Liver (tissue), 3 donors: Measurements from ENCODE around the gene GDF9.

Experiments
- ATF3 ChIP-seq: IDR thresholded peaks from 2 replicates; pipeline ENCODE4 v1.6.1; 2016; ENCODE audit warnings: antibody characterized with exemption
- CTCF ChIP-seq: fragments of 150-350 bp; IDR thresholded peaks from 2 replicates; pipeline ENCODE4 v1.5.1; 2017; ENCODE audit warnings: improper control_type of control experiment, low read depth, low read length; ENCODE audit not compliant: missing input control
- FOXA2 ChIP-seq: IDR thresholded peaks from 2 replicates; pipeline ENCODE4 v1.6.1; 2016; ENCODE audit warnings: antibody characterized with exemption
- JUND ChIP-seq, 2 donors: IDR thresholded peaks; 2 replicates each; pipeline ENCODE4 v1.6.1; 2016; ENCODE audit warnings: antibody characterized with exemption in 2 of 2
- MAX ChIP-seq: IDR thresholded peaks from 2 replicates; pipeline ENCODE4 v1.6.1; 2016; ENCODE audit warnings: antibody characterized with exemption
- REST ChIP-seq: IDR thresholded peaks from 2 replicates; pipeline ENCODE4 v1.6.1; 2016; ENCODE audit warnings: antibody characterized with exemption, mild to moderate bottlenecking
- ZBTB33 ChIP-seq: IDR thresholded peaks from 2 replicates; pipeline ENCODE4 v1.6.1; 2016; ENCODE audit warnings: antibody characterized with exemption
- donor health status: healthy.
- donor health status: healthy.

GRCh38 chr5:132895719-132896305 lies 29.5 kb upstream of the GDF9 start:
- no peak for TF ChIP-seq CTCF
- TF ChIP-seq FOXA2, result no peak
- TF ChIP-seq JUND (IDR thresholded peaks at IDR 0.05), result no peak
- TF ChIP-seq MAX, result no peak
- no peak for TF ChIP-seq ZBTB33
- TF ChIP-seq ATF3, result no peak
- no peak for TF ChIP-seq REST
